ENCODE measurements around the gene ZSWIM8. TPM values are rescaled to one million over a fixed set of nuclear protein-coding genes. Genes with fewer than 3 reads are reported as not detected.

Gene ZSWIM8
- total RNA-seq, 2 experiments from 2014 or later, result 93.4 to 95.2 TPM

DNA sequence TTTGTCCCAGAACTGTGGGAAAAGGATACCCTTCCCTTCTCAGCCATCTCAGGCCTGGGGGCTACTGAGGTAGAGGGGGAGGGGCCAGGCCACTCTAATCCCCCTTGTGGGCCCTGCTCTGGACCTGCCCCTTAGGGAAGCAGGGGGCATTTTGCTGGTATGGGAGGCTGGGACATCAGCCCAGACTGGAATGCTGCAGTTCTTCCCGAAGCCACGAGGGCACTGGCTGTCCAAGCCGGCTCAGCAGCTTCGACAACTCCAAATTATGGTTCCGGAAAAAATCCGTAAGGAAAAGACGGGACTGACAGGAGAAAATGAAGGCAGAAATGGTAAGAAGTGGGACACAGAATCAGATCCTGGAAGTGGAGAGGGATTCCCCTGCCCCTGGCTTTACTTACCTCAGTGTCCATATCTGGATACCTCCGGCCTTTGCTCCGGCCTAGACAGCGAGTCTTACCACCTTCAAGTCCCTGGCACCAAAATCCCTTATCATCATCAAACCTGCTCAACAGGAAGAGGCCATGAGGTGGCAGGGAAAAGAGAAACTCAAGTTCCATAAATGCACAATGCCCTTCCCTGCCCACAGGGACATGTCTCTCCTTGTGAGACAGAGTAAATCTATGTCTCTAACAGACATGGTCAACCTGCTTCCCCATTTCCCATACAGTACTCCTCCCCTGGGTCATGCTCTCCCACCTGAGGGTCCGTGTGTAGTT is 17.0 kb downstream of the ZSWIM8 start:
- Mint-ChIP-seq H3K4me3 (no peak overlapping the region), H3K4me1 (peaks cover 22% of the 10 kb centered on the region), H3K36me3 (peaks cover 40% of the 10 kb centered on the region), H3K9me3 (no peaks in the 10 kb centered on the region), H3K27ac (peak overlapping the region; percentile 30), H3K27me3 (no peaks in the 10 kb centered on the region)
- POLR2A ChIA-PET, result no interaction called here
- DNase-seq (no peak), ATAC-seq (ENCODE audit: low read depth) (no peak)

DNA sequence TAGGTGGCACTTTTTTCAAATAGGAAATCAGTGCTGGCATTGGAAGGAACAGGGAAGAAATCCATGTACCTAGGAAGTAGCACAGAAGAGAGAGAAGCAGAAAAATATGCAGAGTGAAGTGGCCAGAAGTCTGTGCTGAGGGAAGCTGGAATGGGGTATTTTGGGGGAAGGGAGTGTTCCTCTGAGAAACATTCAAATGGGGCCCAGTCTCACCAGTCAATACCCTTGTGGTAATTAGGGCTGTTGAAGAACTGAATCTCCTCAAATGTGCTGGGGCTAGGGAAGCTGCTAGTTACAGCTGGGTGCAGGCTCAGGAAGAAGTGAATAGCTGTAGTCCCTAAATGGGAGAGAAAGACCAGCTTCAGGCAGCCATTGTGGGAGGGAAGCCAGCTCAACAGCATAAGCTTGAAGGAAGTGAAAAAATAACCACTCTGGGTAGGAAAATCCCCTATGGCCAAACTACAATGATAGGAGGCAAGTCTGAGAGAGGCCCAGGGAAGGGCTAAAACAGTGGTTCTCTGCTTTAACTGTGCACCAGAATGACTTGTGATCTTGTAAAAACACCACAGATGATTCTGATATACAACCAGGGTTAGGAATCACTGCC is 18.4 kb downstream of the ZSWIM8 start:
- Mint-ChIP-seq H3K4me1 (peaks cover 27% of the 10 kb centered on the region), H3K27me3 (no peaks in the 10 kb centered on the region), H3K4me3 (no peak overlapping the region), H3K27ac (peak overlapping the region; percentile 79), H3K36me3 (peaks cover 43% of the 10 kb centered on the region), H3K9me3 (no peaks in the 10 kb centered on the region)
- ATAC-seq (ENCODE audit: low read depth) (peak; percentile 19), DNase-seq (no peak)
- POLR2A ChIA-PET, result interaction anchor here (1.1 kb wide), 1 partner anchor 11 kb away, joined by 3 read pairs; no protein-coding TSS in a partner anchor

DNA sequence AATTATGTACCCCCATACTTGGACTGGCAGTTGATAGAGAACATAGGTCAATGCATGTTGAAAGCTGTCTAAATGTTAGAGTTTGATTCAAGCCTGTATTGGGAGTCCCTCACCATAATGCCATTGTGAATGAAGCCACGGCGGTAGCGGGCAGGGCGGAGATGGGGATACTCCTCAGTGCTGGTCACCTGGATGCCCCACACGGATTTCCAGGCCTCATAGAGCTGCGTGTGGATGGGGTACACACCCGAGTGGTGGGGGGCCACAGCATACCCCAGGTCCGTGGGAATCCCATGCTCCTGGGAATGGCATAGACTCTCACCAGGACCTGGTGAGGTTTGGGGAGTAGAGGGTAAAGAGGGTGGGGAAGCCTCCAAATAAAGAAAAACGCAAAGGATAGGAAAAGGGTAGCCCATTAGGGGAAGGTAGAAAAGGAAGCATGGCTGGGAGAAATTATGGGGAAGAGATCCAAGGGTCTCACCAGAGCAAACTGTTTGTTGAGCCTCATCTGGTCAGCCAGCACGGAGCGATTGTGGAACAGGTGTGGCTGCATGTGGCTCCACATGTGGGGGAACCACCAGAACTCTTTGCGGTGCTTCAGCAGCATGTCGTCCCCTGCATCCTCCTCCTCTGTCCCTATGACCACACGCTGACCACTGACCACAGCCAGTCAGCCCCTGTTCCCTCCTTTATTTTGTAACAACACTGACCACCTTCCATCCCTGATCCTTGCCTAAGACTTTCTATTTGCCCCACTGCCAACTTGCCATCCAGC is 21.0 kb downstream of the ZSWIM8 start:
- POLR2A ChIA-PET, result interaction anchor here (1.2 to 1.5 kb wide), 2 partner anchors 13 to 21 kb away, joined by 3 to 5 read pairs; partner anchors contain the start of gene ZSWIM8
- DNase-seq, result no peak
- Mint-ChIP-seq H3K27me3 (no peaks in the 10 kb centered on the region), H3K27ac (peak overlapping the region; percentile 11), H3K4me3 (peak overlapping the region; percentile 1), H3K4me1 (peaks cover 42% of the 10 kb centered on the region), H3K36me3 (peaks cover 44% of the 10 kb centered on the region), H3K9me3 (no peaks in the 10 kb centered on the region)
- ATAC-seq (ENCODE audit: low read depth), result no peak

DNA sequence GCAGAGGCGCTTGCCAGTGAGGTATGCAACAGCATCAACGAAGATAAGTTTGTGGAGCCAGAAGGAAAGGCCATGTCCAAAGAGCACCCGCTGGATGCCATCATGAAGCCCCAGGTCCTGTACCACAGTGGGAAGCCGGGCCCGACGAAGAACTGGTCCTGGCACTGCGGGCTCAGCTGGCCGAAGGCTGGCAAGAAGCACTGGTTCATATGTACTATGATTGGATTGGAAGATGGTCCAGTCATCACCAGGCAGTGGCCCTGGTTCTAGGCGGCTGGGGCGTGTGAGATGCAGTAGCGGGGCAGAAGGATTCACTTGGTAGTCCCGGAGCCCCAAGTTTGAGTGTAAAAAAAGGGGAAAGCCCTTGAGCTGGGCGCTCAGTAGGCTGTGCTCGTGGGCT is 22.1 kb downstream of the ZSWIM8 start:
- peaks cover 42% of the 10 kb centered on the region for H3K36me3 Mint-ChIP-seq
- ATAC-seq (ENCODE audit: low read depth) (no peak), DNase-seq (no peak)
- H3K4me3 Mint-ChIP-seq, result no peak overlapping the region
- POLR2A ChIA-PET, result interaction anchor here (0.5 to 3.4 kb wide), 4 partner anchors 9 to 35 kb away, joined by 3 to 32 read pairs (median 6); a partner anchor contains a TSS
- peaks cover 42% of the 10 kb centered on the region for H3K4me1 Mint-ChIP-seq
- H3K27ac Mint-ChIP-seq, result peak overlapping the region; percentile 49
- no peaks in the 10 kb centered on the region for H3K9me3 Mint-ChIP-seq
- H3K27me3 Mint-ChIP-seq, result no peaks in the 10 kb centered on the region

DNA sequence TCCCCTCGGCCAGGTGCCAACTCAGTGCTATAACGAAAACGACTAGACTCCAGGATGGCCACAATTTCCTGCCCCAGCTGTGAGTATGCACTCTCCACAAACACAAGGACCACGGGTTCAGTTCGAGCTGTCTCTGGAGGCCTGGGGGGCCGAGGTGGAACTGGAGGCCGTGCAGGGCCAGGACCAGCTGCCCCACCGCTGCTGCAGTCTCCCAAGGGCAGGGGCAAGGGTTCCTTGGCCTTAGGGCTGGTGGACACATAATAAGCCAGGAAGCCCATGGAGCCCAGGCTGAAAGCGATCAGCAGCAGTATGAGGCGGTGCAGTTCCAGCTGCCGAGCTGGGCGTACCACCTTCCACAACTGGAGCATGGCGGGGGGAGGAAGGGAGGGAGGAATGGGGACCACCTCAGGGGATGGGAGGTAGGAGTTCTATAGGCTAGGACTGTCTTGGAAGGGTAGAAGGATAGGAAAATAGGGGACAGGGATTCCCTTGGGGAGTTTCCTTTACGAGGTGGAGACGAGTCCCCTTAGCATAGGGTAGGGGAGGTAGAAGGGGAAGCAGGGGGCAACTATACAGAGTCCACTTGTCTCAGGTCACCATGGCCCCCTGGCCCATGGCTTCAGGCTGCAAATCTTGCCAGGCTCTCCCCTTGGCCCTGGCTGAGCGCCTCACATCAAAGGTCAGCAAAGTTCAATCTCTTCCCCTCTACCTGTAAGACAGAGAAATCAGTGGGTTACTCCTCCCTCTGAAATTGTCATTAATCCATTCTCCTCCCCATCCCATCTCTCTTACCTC is 22.8 kb downstream of the ZSWIM8 start:
- DNase-seq (no peak), ATAC-seq (ENCODE audit: low read depth) (no peak)
- H3K36me3 Mint-ChIP-seq, result peaks cover 37% of the 10 kb centered on the region
- POLR2A ChIA-PET, result interaction anchor here (0.6 to 3.4 kb wide), 4 partner anchors 9 to 40 kb away, joined by 3 to 32 read pairs (median 6); partner anchors contain the start of gene CHCHD1
- H3K4me3 Mint-ChIP-seq, result no peak overlapping the region
- H3K27me3 Mint-ChIP-seq, result no peaks in the 10 kb centered on the region
- no peak overlapping the region for H3K27ac Mint-ChIP-seq
- H3K4me1 Mint-ChIP-seq, result peaks cover 40% of the 10 kb centered on the region
- H3K9me3 Mint-ChIP-seq, result no peaks in the 10 kb centered on the region

DNA sequence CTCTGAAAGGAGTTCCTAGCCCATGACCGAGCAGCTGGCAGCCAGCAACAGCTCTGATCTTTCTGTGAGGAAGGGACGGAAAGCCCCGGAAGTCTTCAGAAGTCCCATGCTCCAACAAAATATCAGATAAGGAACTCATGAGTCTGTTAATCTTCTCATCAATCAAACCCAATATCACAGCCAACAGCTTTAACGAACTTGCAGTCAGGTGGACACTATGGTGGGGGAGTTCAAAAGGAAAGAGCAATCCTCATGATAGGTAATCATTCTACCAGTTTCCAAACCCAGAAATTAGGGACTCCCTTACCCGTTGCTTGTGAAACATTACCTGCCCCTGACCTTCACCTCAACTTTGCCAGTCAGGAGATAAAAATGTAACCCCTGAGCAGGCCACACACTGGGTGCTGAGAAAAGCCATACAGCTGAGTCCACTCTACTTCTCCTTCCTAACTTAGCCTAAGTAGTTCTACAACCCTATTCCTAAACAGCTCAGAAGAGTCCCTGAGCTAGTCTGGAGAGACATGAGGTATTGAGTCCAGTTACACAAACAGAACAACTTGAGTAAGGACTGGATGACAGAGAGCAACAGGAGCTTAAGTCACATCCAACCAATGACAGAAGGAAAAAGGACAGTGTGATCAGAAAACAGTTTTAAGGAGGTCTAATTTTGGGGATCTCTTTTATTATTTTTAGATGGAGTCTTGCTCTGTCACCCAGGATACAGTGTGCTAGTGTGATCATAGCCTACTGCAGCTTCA is 23.8 kb downstream of the ZSWIM8 start:
- Mint-ChIP-seq H3K27ac (peak overlapping the region; percentile 81), H3K27me3 (no peaks in the 10 kb centered on the region), H3K9me3 (no peaks in the 10 kb centered on the region), H3K36me3 (peaks cover 29% of the 10 kb centered on the region), H3K4me1 (peaks cover 35% of the 10 kb centered on the region), H3K4me3 (peak overlapping the region; percentile 96)
- ATAC-seq (ENCODE audit: low read depth) (no peak), DNase-seq (no peak)
- POLR2A ChIA-PET, result interaction anchor here (0.6 to 3.4 kb wide), 7 partner anchors 10 to 66 kb away, joined by 3 to 32 read pairs (median 7); partner anchors contain the start of genes CHCHD1, SEC24C and ZSWIM8

DNA sequence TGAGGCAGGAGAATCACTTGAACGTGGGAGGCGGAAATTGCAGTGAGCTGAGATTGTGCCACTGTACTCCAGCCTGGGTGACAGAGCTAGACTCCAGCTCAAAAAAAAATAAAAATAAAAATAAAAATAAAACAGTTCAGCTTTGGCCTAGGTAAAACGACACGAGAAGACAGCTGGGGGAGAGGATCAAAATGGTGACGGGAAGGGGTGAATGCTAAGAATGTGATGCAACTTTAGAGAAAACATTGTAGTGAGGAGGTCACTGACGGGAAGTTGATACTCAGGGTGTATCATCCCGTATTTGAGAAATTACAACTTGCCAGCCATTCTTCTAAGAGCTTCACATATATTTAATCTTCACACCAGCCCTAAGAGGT is 24.9 kb downstream of the ZSWIM8 start:
- POLR2A ChIA-PET, result interaction anchor here (0.6 to 3.4 kb wide), 14 partner anchors 15 to 333 kb away, joined by 3 to 32 read pairs (median 5); partner anchors contain the start of genes CHCHD1, SEC24C and ZSWIM8
- no peaks in the 10 kb centered on the region for H3K27me3 Mint-ChIP-seq
- DNase-seq (no peak), ATAC-seq (ENCODE audit: low read depth) (no peak)
- no peaks in the 10 kb centered on the region for H3K9me3 Mint-ChIP-seq
- H3K4me3 Mint-ChIP-seq, result peak overlapping the region; percentile 96
- H3K4me1 Mint-ChIP-seq, result peaks cover 35% of the 10 kb centered on the region
- H3K36me3 Mint-ChIP-seq, result peaks cover 28% of the 10 kb centered on the region
- H3K27ac Mint-ChIP-seq, result peak overlapping the region; percentile 95

DNA sequence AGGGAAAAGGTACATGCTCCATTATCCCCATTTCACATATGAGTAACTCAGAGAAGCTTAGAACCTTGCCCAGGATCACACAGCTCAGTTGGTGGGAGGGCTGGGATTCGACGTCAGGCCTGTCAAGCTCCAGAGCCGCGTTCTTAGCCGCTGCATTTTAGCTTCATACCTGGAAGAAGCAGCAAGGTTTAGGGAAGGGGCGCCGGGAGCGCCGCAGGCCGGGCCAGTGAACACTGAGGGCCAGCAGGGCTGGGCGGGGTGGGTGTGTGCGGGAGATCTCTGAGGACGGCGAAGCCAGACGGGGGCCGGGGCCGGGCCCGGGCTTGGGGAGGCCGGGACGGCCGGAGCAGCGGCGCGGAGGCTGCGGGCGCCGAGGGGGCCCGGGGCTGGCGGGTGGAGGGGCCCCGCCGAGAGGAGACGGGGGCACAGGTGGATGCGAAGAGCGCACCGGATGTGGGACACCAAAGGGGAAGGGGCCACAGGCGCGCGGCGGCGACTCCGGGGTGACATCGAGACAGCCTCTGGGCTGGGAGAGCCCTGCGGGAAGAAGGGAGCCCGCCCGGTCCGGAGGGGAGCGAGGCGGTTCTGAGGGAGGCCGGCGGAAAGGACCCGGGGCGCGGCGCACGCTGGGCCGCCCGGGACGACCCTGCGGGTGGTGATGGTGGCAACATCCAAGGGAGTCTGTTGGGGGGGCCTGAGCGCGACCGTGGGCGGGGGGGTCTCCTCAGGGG is 25.5 kb downstream of the ZSWIM8 start:
- no peaks in the 10 kb centered on the region for H3K9me3 Mint-ChIP-seq
- ATAC-seq (ENCODE audit: low read depth), result peak; percentile 28
- POLR2A ChIA-PET, result interaction anchor here (0.6 to 3.4 kb wide), 12 partner anchors 16 to 247 kb away, joined by 3 to 32 read pairs (median 5); partner anchors contain the start of genes CHCHD1, SEC24C and ZSWIM8
- H3K27ac Mint-ChIP-seq, result peak overlapping the region; percentile 95
- H3K4me1 Mint-ChIP-seq, result peaks cover 32% of the 10 kb centered on the region
- no peaks in the 10 kb centered on the region for H3K27me3 Mint-ChIP-seq
- peak; percentile 82 for DNase-seq
- peak overlapping the region; percentile 96 for H3K4me3 Mint-ChIP-seq
- peaks cover 22% of the 10 kb centered on the region for H3K36me3 Mint-ChIP-seq

DNA sequence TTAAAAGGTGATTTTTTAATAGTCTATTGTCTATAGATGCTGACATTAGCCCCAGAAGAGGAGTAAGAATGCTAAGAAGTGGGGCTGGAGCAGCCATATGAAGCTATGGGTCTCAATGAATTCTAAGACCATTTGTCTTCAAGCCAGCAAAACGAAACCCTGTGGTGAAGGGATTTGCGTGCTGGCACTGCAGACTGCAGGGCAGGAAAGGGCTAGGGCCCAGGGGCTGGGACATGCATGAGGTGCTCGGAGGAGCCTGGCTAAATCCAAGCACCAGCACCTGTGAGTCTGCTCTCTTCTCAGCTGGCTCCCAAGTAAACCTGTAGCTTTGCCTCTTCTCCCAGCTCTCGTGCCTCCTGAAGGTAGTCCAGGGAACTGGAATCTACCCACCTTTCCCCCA is 27.3 kb downstream of the ZSWIM8 start:
- H3K4me1 Mint-ChIP-seq, result peaks cover 22% of the 10 kb centered on the region
- ATAC-seq (ENCODE audit: low read depth), result no peak
- no peak for DNase-seq
- peak overlapping the region; percentile 54 for H3K4me3 Mint-ChIP-seq
- peaks cover 11% of the 10 kb centered on the region for H3K36me3 Mint-ChIP-seq
- POLR2A ChIA-PET, result interaction anchor here (1.2 to 1.4 kb wide), 2 partner anchors 31 to 40 kb away, joined by 4 to 5 read pairs; partner anchors contain the start of gene CHCHD1
- H3K9me3 Mint-ChIP-seq, result no peaks in the 10 kb centered on the region
- peak overlapping the region; percentile 38 for H3K27ac Mint-ChIP-seq
- H3K27me3 Mint-ChIP-seq, result no peaks in the 10 kb centered on the region

DNA sequence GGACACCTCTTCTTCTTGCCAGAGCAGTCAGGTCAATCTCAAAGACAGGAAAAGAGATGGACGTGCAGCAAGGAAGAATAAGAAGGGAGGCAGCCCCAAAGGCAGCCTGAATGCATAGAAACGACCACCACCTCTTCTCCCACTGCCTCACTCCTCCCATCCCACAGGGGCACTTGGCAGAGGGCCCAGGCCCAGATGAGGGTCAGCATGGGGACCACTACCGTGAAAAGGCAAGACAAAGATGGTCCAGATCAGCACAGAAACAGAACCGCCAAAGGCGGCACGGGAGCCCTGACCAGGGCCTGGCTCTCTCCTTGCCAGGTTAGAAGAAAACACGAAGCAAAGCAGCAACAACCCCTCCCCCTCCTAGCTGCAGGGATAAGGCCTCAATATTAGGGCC is 27.9 kb downstream of the ZSWIM8 start:
- Mint-ChIP-seq H3K27ac (peak overlapping the region; percentile 24), H3K36me3 (peaks cover 7% of the 10 kb centered on the region), H3K9me3 (no peaks in the 10 kb centered on the region), H3K4me3 (no peak overlapping the region), H3K4me1 (peaks cover 22% of the 10 kb centered on the region), H3K27me3 (no peaks in the 10 kb centered on the region)
- ATAC-seq (ENCODE audit: low read depth), result no peak
- POLR2A ChIA-PET, result interaction anchor here (1.4 kb wide), 1 partner anchor 40 kb away, joined by 4 read pairs; no protein-coding TSS in a partner anchor
- DNase-seq, result no peak

DNA sequence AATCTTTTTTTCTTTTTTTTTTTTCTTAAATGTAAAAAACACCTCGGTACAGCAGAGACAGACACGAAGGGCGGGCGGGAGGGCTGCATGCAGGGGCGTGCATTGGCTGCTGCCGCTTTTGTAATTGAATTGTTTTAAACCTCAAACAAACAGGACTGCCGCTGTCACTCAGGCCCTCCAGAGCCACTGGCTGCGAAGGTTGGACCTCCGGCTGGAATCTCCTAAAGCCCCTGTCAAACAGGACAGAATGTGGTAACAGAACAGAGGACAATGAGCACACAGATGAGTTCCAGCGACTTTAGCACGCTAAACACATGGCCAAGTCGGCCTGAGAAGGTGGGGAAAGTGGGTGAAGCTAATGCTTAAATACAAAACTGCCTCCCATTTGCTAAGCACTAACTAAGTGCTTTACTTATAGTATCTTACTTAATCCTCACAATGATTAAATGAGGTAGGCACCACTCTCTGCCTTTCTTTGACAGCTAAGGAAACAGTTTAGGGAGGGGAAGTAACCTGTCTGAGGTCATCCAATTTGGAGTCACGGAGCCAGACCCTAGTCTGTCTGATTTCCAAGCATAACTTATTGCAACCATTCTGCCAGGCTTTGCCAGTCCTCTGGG is 29.0 kb downstream of the ZSWIM8 start:
- peaks cover 17% of the 10 kb centered on the region for H3K4me1 Mint-ChIP-seq
- POLR2A ChIA-PET, result no interaction called here
- no peak for DNase-seq
- H3K27me3 Mint-ChIP-seq, result no peaks in the 10 kb centered on the region
- no peaks in the 10 kb centered on the region for H3K9me3 Mint-ChIP-seq
- peaks cover 3% of the 10 kb centered on the region for H3K36me3 Mint-ChIP-seq
- H3K4me3 Mint-ChIP-seq, result no peak overlapping the region
- no peak for ATAC-seq (ENCODE audit: low read depth)
- H3K27ac Mint-ChIP-seq, result no peak overlapping the region
